HG03025 (cell line): ENCODE data around the gene SEC61G.
A peak's percentile ranks its signal among the peaks of the same experiment; 100 is the strongest.

Experiments
- ATAC-seq: cut with Tn5 transposase; IDR thresholded peaks from one replicate; pipeline ENCODE4 v1.9.1; 2021; ENCODE audit warnings: mild to moderate bottlenecking, moderate library complexity; ENCODE audit not compliant: unreplicated experiment, low FRiP score

SEC61G gene

DNA sequence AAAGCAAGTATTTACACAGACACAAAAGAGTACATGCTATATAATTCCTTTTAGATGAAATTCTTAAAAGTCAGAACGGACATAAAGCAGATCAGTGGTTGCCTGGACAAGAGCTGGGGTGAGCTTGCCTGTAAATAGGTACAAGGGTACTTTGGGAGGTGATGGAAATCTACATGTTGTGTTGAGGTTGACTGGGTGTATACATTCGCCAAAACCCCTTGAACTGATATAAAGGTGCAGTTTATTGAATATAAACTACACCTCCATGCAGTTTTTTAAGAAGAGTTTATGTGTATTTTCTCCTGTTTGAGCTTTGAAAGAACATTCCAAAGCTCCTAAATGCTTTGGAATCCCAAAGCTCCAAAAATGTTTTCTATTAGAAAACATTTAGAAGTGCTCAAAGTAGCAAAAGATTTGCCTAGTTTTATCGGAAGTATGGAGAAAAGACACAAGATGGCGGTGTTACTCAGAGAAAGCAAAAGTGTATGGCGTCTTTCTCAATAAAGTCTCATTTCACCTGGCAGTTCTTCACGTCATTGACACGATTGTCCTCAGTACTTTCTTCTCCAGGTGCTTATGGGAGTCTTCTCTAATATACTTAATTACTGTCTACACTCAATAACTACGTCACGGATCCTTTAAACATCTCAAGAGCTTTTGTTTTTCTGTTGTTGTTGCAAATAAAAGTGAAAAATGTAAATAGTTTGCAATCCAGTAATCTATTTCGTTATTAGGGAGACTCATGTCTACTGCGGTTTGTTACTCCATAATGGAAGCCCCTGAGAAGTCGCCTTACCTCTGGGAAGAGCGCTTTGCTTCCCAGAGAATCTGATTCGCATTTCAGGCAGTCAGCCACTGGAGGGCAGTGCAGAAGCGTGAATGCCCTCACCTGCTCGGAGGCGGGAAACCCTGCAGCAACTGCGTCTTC lies 14.7 kb upstream of the SEC61G start:
- ATAC-seq = peak; percentile 85

- no peak for ATAC-seq
Observed at GRCh38 chr7:54769203-54769602, 10.2 kb upstream of the SEC61G start.

DNA sequence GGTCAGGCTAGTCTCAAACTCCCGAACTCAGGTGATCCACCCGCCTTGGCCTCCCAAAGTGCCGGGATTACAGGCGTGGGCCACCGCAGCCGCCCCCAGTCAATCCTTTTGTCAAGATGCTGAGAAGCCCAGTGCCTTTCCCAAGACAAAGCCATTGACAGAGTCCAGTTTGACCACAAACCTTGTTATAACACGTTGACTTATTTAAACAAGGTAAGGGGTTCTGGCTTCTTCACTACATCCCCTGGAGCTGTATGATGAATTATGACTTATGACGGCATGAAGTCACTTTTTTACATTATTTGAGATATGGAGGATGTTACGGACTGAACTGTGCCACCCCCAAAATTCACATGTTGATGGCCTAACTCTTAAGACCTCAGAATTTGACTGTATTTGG lies 5.8 kb upstream of the SEC61G start:
- ATAC-seq = no peak

GRCh38 chr7:54757711-54758110 lies 1.3 kb downstream of the SEC61G start:
- ATAC-seq = no peak

DNA sequence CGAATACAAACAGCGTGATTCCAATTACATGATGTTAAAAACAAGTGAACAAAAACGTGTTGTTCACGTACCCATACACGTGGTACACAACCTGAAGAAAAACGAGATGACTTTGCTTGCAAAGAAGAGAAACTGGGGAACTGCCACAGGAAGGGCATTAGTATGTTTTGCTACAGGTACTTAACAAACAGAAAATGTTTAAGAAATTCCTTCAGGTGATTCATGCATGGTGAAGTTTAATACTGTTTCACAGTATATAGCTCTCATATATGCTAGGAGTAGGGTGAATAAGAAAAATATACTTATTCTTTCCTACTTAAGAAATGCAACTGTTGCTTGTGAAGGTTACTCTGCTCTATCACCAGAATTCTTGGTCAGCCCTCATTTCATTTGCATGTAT lies 9.8 kb downstream of the SEC61G start:
- ATAC-seq = no peak

GRCh38 chr7:54747234-54747633 lies 11.8 kb downstream of the SEC61G start:
- no peak for ATAC-seq

GRCh38 chr7:54743580-54743979 lies 15.4 kb downstream of the SEC61G start:
- no peak for ATAC-seq

GRCh38 chr7:54738737-54739136 lies 20.3 kb downstream of the SEC61G start:
- ATAC-seq = no peak

DNA sequence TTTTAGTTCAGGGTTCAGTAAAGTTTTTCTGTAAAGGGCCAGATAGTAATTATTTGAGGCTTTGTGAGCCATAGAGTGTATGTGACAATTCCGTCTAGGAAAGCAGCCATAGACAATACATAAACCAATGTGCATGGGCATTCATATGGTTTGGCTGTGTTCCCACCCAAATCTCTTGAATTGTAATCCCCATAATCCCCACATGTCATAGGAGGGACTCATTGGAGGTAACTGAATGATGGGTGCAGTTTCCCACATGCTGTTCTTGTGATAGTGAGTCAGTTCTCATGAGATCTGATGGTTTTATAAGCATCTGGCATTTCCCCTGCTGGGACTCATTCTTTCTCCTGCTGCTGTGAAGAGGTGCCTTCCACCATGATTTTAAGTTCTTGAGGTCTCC lies 29.9 kb downstream of the SEC61G start:
- no peak for ATAC-seq

- ATAC-seq = no peak
Observed at GRCh38 chr7:54728411-54728810, 30.6 kb downstream of the SEC61G start.

DNA sequence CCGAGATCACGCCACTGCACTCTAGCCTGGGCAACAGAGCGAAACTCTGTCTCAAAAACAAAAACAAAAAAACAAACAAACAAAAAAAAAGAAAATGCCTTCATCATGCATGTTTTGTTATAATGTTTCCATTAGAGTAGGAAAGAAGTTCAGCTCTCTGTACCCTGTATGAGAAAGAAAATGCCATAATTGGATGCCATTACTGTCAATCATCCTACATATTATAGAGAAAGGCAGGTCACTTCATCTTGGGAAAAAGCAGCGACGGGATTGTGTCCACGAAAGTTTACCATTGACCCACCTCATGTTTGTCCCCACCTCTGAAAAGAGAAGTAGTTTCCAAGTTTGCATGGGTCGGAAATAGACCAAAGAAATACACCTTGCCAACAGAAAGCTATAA lies 33.8 kb downstream of the SEC61G start:
- no peak for ATAC-seq

GRCh38 chr7:54722502-54722901 lies 36.5 kb downstream of the SEC61G start:
- ATAC-seq = no peak

GRCh38 chr7:54722026-54722425 lies 37.0 kb downstream of the SEC61G start:
- no peak for ATAC-seq

- ATAC-seq = no peak
Observed at GRCh38 chr7:54719974-54720373, 39.0 kb downstream of the SEC61G start.

GRCh38 chr7:54719425-54719824 lies 39.6 kb downstream of the SEC61G start:
- no peak for ATAC-seq

GRCh38 chr7:54712820-54713219 lies 46.2 kb downstream of the SEC61G start:
- no peak for ATAC-seq

DNA sequence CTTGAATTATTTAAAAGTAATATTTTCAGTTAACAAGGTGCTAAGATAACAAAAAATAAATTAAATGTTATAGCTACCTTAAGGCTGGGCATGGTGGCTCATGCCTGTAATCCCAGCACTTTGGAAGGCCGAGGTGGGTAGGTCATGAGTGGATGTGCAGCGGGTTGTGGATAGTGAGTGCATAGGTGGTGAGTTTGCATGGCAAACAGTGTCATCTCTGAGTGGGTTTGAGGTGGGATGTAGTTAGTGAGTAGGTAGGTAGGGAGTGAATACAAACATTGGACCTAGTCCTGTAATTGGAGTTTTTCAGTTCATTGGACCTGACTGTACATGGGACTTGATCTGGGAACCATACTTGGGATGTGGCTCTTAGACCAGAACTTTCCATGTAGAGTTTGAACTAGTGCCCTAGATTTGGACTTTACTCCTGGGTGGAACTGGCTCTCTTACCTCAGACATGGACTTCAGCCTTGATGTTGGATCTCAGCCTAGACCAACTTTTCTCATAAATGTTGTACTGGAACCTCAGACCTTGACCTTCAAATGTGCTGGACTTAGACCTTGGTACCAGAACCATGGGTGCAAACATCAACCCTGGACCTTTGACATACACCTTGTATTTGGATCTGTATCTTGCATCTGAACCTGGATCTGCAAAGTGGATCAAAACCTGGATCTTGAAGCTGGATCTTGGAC lies 47.0 kb downstream of the SEC61G start:
- ATAC-seq = no peak

- no peak for ATAC-seq
Observed at GRCh38 chr7:54709283-54709682, 49.7 kb downstream of the SEC61G start.

GRCh38 chr7:54705436-54705835 lies 53.6 kb downstream of the SEC61G start:
- ATAC-seq = no peak

- ATAC-seq = no peak
Observed at GRCh38 chr7:54704851-54705250, 54.2 kb downstream of the SEC61G start.
